OCI-LY7 (cell line): ENCODE data around the gene CCDC85B.

ENCODE experiments used
- CTCF ChIP-seq: fragments of 200-600 bp; sonication (generic); conservative IDR thresholded peaks from 2 replicates; pipeline ENCODE4 v1.5.1; 2014; ENCODE audit warnings: mild to moderate bottlenecking, antibody characterized with exemption, low read length, moderate library complexity, mixed read lengths
- EZH2phosphoT487 ChIP-seq: fragments of 200-600 bp; sonication (generic); IDR thresholded peaks from 2 replicates; pipeline ENCODE4 v1.6.1; 2018; ENCODE audit warnings: low read depth, borderline replicate concordance, mild to moderate bottlenecking, mixed run types, antibody characterized with exemption, low read length, moderate library complexity, mixed read lengths

GRCh38 chr11:65899356-65900124 lies 9.1 kb downstream of the CCDC85B start:
- TF ChIP-seq CTCF (no peak), EZH2phosphoT487 (no peak)
